Stimulated activated naive CD4-positive, alpha-beta T cell treated with Interleukin-2 at 50 U/mL for 16 hours (primary cell): Measurements from ENCODE around the gene KCNJ1.

Experiments
- DNase-seq: peaks from one replicate; lab custom pipeline; 2025; lab: John Stamatoyannopoulos, UW

KCNJ1 gene

DNA sequence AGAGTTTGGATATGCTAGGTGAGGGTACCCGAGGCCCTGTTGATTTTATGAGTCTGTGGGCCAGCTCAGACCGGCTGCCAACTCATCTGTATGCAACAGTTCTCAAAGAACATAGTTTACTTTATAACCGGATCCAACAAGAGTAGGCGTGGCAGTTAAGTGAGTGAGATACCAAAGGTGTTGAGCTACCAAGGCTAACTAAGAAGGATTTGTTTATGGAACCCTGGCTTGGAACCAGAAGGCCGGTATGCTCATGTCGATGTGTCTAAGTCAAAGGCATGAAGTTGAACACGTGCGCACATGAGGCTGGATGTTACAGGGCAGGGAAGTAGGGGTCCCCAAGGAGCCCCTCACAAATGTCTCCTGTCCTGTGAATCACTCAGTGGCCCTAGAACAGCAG is at the start of gene KCNJ1:
Gene KCNJ1 (minus strand): TSS at position 20 of the 400 bp plus-strand sequence. CDS start 27,053 bp downstream, outside the sequence.
- DNase-seq: no peak

- no peak for DNase-seq
Observed at GRCh38 chr11:128916681-128917080, 49.6 kb upstream of the KCNJ1 start.

- no peak for DNase-seq
Observed at GRCh38 chr11:128916037-128916572, 49.0 kb upstream of the KCNJ1 start.

DNA sequence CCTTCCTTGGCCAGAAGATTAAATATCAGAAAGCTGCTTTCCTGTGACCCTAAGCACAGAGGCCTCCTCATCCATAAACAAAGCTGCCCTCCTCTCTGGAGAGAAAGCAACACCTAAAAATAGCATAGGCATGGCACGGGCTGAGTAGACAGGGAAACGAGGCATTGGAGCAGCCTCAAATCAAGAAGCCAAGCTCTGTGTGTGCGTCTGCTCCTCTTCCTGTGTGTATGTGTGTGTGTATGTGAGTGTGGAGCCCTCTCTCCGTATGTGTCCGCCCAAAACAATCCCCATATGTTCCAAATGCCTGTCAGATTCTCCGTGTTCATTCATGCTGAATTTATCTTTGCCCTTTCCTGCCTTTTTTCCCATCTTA is 48.0 kb upstream of the KCNJ1 start:
- DNase-seq: no peak

GRCh38 chr11:128914216-128915148 is 47.4 kb upstream of the KCNJ1 start:
- DNase-seq: no peak

- DNase-seq: no peak
Observed at GRCh38 chr11:128913806-128914205, 46.7 kb upstream of the KCNJ1 start.

GRCh38 chr11:128911701-128912100 is 44.6 kb upstream of the KCNJ1 start:
- no peak for DNase-seq

DNA sequence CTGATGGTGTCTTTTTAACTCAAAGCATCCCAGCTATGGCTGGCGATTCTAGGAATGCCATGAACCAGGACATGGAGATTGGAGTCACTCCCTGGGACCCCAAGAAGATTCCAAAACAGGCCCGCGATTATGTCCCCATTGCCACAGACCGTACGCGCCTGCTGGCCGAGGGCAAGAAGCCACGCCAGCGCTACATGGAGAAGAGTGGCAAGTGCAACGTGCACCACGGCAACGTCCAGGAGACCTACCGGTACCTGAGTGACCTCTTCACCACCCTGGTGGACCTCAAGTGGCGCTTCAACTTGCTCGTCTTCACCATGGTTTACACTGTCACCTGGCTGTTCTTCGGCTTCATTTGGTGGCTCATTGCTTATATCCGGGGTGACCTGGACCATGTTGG is 44.1 kb upstream of the KCNJ1 start:
- DNase-seq: no peak

GRCh38 chr11:128910576-128910975 is 43.5 kb upstream of the KCNJ1 start:
- DNase-seq: no peak

GRCh38 chr11:128909438-128910125 is 42.5 kb upstream of the KCNJ1 start:
- no peak for DNase-seq

GRCh38 chr11:128908391-128909246 is 41.5 kb upstream of the KCNJ1 start:
- no peak for DNase-seq

- no peak for DNase-seq
Observed at GRCh38 chr11:128907585-128907984, 40.5 kb upstream of the KCNJ1 start.

- DNase-seq: no peak
Observed at GRCh38 chr11:128906185-128907050, 39.3 kb upstream of the KCNJ1 start.

- peak; percentile 30 for DNase-seq
Observed at GRCh38 chr11:128905345-128906184, 38.5 kb upstream of the KCNJ1 start.

GRCh38 chr11:128904656-128905344 is 37.7 kb upstream of the KCNJ1 start:
- DNase-seq: no peak

- no peak for DNase-seq
Observed at GRCh38 chr11:128904303-128904655, 37.2 kb upstream of the KCNJ1 start.

DNA sequence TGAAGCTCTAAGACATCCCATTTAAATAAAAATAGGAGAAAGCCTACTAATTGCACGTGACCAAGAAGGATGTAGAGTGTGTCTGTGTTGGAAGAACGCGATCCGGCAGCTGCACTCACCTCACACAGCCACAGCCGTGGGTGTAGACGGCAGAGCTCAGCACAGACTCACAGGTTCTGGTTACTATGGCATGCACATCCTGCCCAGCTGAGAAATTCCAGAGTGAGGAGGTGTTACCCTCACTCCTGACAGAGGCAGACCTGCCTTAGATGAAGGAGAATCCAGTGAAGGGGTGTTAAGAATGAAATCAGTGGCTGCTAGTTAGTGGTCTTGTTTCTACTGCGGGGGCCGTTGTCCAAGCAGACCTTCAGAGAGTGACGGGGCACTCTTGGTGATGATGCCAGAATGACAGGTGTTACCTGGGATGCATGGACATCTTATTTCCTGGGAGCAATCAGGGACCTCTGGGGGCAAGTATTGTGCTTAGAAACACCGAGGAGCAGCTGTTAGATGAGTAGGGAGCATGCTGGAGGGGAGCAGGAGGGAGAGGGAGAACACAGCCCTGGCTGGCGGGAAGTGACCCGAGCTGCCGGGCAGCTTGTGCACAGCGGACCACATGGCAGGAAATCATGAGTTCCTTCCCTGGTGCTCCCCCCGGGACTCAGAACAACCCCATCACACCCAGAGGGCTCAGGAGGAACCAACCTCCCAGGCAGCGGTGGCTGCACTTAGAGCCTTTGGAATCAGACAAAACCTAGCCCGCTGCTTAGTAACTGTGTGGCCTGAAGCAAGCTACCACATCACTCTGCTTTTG is 36.4 kb upstream of the KCNJ1 start:
- no peak for DNase-seq

DNA sequence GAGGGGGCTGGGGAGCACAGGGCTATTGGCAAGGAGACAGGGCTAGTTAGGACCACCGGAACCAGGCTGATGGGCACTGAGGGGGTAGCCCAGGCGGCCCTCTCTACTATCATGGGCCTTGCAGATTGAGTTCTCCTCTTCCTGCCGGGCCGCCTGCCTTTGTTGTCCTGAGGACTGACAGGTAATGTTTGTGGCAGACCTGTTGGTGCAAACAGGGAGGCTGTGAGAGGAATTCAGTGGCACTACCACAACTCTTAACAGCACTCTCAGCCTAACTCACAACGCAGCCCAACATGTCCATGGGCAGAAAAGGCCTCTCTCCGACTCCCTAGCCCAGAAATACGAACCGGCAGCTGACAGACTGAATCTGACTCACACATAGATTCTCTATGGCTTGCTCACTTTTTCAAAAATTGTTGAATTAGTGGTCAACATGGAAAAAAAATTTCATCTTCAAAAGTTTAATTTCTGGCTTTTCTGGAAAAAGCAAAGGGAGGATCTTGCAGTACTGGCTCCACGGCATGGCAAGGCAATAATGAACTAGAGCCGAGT is 35.5 kb upstream of the KCNJ1 start:
- DNase-seq: no peak
